ENCODE data around the gene ALDH3A2. TPM values are rescaled to one million over a fixed set of nuclear protein-coding genes. Genes with fewer than 3 reads are reported as not detected.

Gene ALDH3A2
- total and polyA plus RNA-seq, 2 of the 8 experiments (the other 6 are each of a cell fraction or from before 2014, with no cell fraction given): 20.6 to 72.9 TPM

GRCh38 chr17:19656851-19657581 is 8.5 kb downstream of the ALDH3A2 start (continued):
- TF ChIP-seq NRF1 (IDR thresholded peaks at IDR 0.05; ENCODE audit: low read depth, low read length) (no peak), EZH2 (IDR thresholded peaks at IDR 0.05; ENCODE audit: low read depth, low read length, severe bottlenecking) (no peak), CEBPB (IDR thresholded peaks at IDR 0.05; ENCODE audit: low read depth, low read length) (no peak)

Measured in H1 (cell line).